ENCODE results near the gene SBSN. TPM values are rescaled to one million over a fixed set of nuclear protein-coding genes. Genes with fewer than 3 reads are reported as not detected.

SBSN gene
- total RNA-seq, 4 donors from 2014 or later: not detected

GRCh38 chr19:35542209-35542608, 14.1 kb upstream of the SBSN start:
- no peak for DNase-seq (ENCODE audit: extremely low spot score)
- Histone ChIP-seq H3K36me3 (peaks cover 0 to 15% (median 5%) of the 10 kb centered on the region in 4 donors), H3K9me3 (no peaks in the 10 kb centered on the region), H3K4me1 (peaks cover 16 to 29% (median 24%) of the 10 kb centered on the region in 4 donors), H3K4me3 (no peak overlapping the region), H3K27me3 (no peaks in the 10 kb centered on the region), H3K27ac (replicated peaks in 1 of 4) (no peak overlapping the region)
- WGBS: 91% methylated on average over 6 of the region's 11 CpGs
- intact Hi-C loops (cut with DNase I): no loop called here
- TF ChIP-seq EP300 (IDR thresholded peaks at IDR 0.05) (no peak), POLR2A (IDR thresholded peaks at IDR 0.05; ENCODE audit: low read depth) (no peak), POLR2AphosphoS5 (IDR thresholded peaks at IDR 0.05) (no peak), CTCF (IDR thresholded peaks at IDR 0.05) (no peak)

GRCh38 chr19:35540356-35540927, 12.3 kb upstream of the SBSN start:
- H3K27me3 ChIP-seq: peaks cover 0 to 10% (median 0%) of the 10 kb centered on the region in 4 donors
- no peaks in the 10 kb centered on the region for H3K9me3 ChIP-seq
- intact Hi-C loops (cut with DNase I): no loop called here
- H3K4me1 ChIP-seq: peaks cover 7 to 14% (median 10%) of the 10 kb centered on the region in 4 donors
- peaks cover 0 to 9% (median 0%) of the 10 kb centered on the region in 4 donors for H3K36me3 ChIP-seq
- TF ChIP-seq EP300 (IDR thresholded peaks at IDR 0.05): no peak
- TF ChIP-seq CTCF (IDR thresholded peaks at IDR 0.05): no peak
- TF ChIP-seq POLR2A (IDR thresholded peaks at IDR 0.05; ENCODE audit: low read depth): no peak
- no peak for TF ChIP-seq POLR2AphosphoS5 (IDR thresholded peaks at IDR 0.05)
- no peak for DNase-seq (ENCODE audit: extremely low spot score)
- no peak overlapping the region for H3K27ac ChIP-seq (replicated peaks in 1 of 4)
- 78% methylated on average over 6 of the region's 7 CpGs for WGBS
- H3K4me3 ChIP-seq: no peak overlapping the region

- H3K4me1 ChIP-seq: peaks cover 6 to 11% (median 9%) of the 10 kb centered on the region in 4 donors
- peaks cover 0 to 12% (median 0%) of the 10 kb centered on the region in 4 donors for H3K27me3 ChIP-seq
- no peak overlapping the region for H3K4me3 ChIP-seq
- no peak overlapping the region for H3K27ac ChIP-seq (replicated peaks in 1 of 4)
- H3K36me3 ChIP-seq: peaks cover 0 to 9% (median 0%) of the 10 kb centered on the region in 4 donors
- TF ChIP-seq POLR2AphosphoS5 (IDR thresholded peaks at IDR 0.05) (no peak), EP300 (IDR thresholded peaks at IDR 0.05) (no peak), CTCF (IDR thresholded peaks at IDR 0.05) (no peak), POLR2A (IDR thresholded peaks at IDR 0.05; ENCODE audit: low read depth) (no peak)
- 85% methylated on average over 8 of the region's 12 CpGs for WGBS
- no peaks in the 10 kb centered on the region for H3K9me3 ChIP-seq
- DNase-seq (ENCODE audit: extremely low spot score): no peak
- intact Hi-C loops (cut with DNase I): no loop called here
Observed at GRCh38 chr19:35539850-35540249, 11.7 kb upstream of the SBSN start.

GRCh38 chr19:35539314-35539713, 11.2 kb upstream of the SBSN start:
- Histone ChIP-seq H3K27ac (replicated peaks in 1 of 4) (no peak overlapping the region), H3K36me3 (peaks cover 0 to 9% (median 0%) of the 10 kb centered on the region in 4 donors), H3K9me3 (no peaks in the 10 kb centered on the region), H3K4me3 (no peak overlapping the region), H3K27me3 (peaks cover 0 to 18% (median 2%) of the 10 kb centered on the region in 4 donors), H3K4me1 (peaks cover under 1 to 5% (median 4%) of the 10 kb centered on the region in 4 donors)
- no peak for TF ChIP-seq EP300 (IDR thresholded peaks at IDR 0.05)
- no peak for TF ChIP-seq POLR2AphosphoS5 (IDR thresholded peaks at IDR 0.05)
- TF ChIP-seq POLR2A (IDR thresholded peaks at IDR 0.05; ENCODE audit: low read depth): no peak
- no peak for TF ChIP-seq CTCF (IDR thresholded peaks at IDR 0.05)
- WGBS: 65% methylated on average over 6 of the region's 6 CpGs
- DNase-seq (ENCODE audit: extremely low spot score): no peak
- intact Hi-C loops (cut with DNase I): no loop called here
